Mesodermal cell (in vitro differentiated cells): ENCODE data around the gene CLPSL2.
"Not testable (repeated sequence)": the region's sequence is repeated elsewhere in the genome, so short reads cannot be mapped to it uniquely, and the experiment has no call there.

Source experiments
- H3K27ac ChIP-seq: 2 replicates; pipeline ENCODE4 v1.7.0; 2013; ENCODE audit warnings: mild to moderate bottlenecking, low read depth, low read length, moderate library complexity; ENCODE audit not compliant: severe bottlenecking
- H3K36me3 ChIP-seq: 2 replicates; pipeline ENCODE4 v1.7.1; 2013; ENCODE audit warnings: mild to moderate bottlenecking, low read length, moderate library complexity; ENCODE audit not compliant: control insufficient read depth, insufficient read depth
- H3K4me1 ChIP-seq: one replicate; pipeline ENCODE4 v1.7.1; 2013; ENCODE audit warnings: mild to moderate bottlenecking, low read length; ENCODE audit not compliant: insufficient read depth, control insufficient read depth, poor library complexity, severe bottlenecking
- H3K4me3 ChIP-seq: 2 replicates; pipeline ENCODE4 v1.7.0; 2013; ENCODE audit warnings: low read length, control low read depth, mild to moderate bottlenecking; ENCODE audit not compliant: insufficient read depth, poor library complexity, severe bottlenecking; ENCODE audit errors: extremely low read depth
- H3K9me3 ChIP-seq: 2 replicates; pipeline ENCODE4 v1.7.1; 2013; ENCODE audit warnings: mild to moderate bottlenecking, low read length, moderate library complexity; ENCODE audit not compliant: control insufficient read depth
- WGBS, 2 experiments: methylation state at CpG; one replicate each; pipeline ENCODE4 v1.1.5; 2013; ENCODE audit warnings: missing lambda C conversion rate in 2 of 2; ENCODE audit not compliant: insufficient coverage in 2 of 2; 5-methylcytosine and 5-hydroxymethylcytosine counted together

CLPSL2 gene

GRCh38 chr6:35734319-35734718 is 42.1 kb upstream of the CLPSL2 start:
- not testable (repeated sequence) for H3K4me3 ChIP-seq, H3K4me1 ChIP-seq, H3K27ac ChIP-seq, H3K36me3 ChIP-seq, H3K9me3 ChIP-seq
- 95% methylated on average over 9 to 11 of the region's 12 CpGs for WGBS, 2 experiments

DNA sequence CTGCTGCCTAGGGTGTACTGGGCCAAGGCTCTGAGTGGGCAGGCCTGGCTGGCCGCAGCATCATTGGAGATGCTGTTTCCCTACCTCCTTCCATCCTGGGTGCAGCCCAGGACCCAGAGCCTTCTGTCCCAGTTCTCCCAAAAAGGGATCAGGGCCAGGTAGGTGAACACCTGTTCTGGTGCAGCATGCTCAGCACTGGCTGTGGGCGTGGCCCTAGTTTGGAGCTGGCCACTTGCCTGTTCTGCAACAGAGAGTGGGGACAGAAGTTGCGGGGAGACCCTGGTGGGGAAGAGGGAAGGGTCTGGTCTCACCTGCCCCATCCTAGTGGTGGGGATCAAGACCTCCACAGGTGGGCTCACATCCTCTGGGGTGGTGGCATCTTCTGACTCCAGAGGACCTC is 40.9 kb upstream of the CLPSL2 start:
- no peak overlapping the region for H3K4me3 ChIP-seq
- WGBS, 2 experiments, result 93 to 95% methylated on average over 3 of the region's 3 CpGs
- H3K4me1 ChIP-seq, result peaks cover 11% of the 10 kb centered on the region
- no peaks in the 10 kb centered on the region for H3K36me3 ChIP-seq
- H3K9me3 ChIP-seq, result no peaks in the 10 kb centered on the region
- no peak overlapping the region for H3K27ac ChIP-seq

DNA sequence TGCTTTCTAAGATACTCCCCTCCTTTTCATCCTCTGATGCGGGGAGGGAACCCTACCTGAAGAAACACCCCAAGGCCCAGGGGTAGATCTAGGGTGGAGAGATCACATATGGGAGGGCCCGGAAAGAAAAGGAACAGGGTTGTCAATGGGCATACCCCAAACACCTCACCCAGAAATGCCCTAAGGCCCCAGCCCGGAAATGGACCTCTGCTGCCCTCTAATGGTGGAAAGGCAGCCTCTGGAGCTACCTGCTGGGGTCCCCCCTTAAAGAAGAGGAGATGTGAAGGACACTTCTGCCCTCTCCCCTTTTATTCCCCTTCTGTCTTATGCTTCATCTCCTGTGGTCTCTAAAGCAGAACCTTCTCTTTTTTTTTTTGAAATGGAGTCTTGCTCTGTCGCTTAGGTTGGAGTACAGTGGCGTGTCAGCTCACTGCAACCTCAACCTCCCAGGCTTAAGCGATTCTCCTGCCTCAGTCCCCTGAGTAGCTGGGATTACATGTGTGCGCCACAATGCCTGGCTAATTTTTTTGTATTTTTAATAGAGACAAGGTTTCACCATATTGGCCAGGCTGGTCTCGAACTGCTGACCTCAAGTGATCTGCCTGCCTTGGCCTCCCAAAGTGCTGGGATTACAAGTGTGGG is 40.0 kb upstream of the CLPSL2 start:
- Histone ChIP-seq H3K27ac (no peak overlapping the region), H3K36me3 (no peaks in the 10 kb centered on the region), H3K4me3 (no peak overlapping the region), H3K4me1 (peaks cover 12% of the 10 kb centered on the region), H3K9me3 (no peaks in the 10 kb centered on the region)
- WGBS, 2 experiments, result 64 to 98% methylated on average over 4 to 5 of the region's 8 CpGs

GRCh38 chr6:35736982-35737412 is 39.4 kb upstream of the CLPSL2 start, which contains the start of gene ARMC12:
ARMC12 (plus strand) TSS chr6:35737032; CDS start chr6:35737109, 77 bp downstream.
- WGBS, 2 experiments, result 94 to 97% methylated on average over 7 to 10 of the region's 10 CpGs
- no peak within 1 kb of the TSS for H3K4me3 ChIP-seq
- H3K9me3 ChIP-seq, result no peaks in the 10 kb centered on the region
- H3K4me1 ChIP-seq, result peaks cover 12% of the 10 kb centered on the region
- H3K27ac ChIP-seq, result no peak within 1 kb of the TSS
- no peaks in the 10 kb centered on the region for H3K36me3 ChIP-seq

GRCh38 chr6:35737413-35738211 is 38.8 kb upstream of the CLPSL2 start:
- WGBS, 2 experiments, result 87 to 93% methylated on average over 10 to 12 of the region's 16 CpGs
- H3K27ac ChIP-seq, result no peak overlapping the region
- peaks cover 12% of the 10 kb centered on the region for H3K4me1 ChIP-seq
- no peak overlapping the region for H3K4me3 ChIP-seq
- H3K9me3 ChIP-seq, result no peaks in the 10 kb centered on the region
- no peaks in the 10 kb centered on the region for H3K36me3 ChIP-seq

- WGBS, 2 experiments, result 30 to 46% methylated on average over 2 to 3 of the region's 5 CpGs
- H3K27ac ChIP-seq, result peak overlapping the region; percentile 75
- no peaks in the 10 kb centered on the region for H3K9me3 ChIP-seq
- no peaks in the 10 kb centered on the region for H3K36me3 ChIP-seq
- H3K4me1 ChIP-seq, result peaks cover 12% of the 10 kb centered on the region
- no peak overlapping the region for H3K4me3 ChIP-seq
These were observed 36.5 kb upstream of the CLPSL2 start for GRCh38 chr6:35739645-35740524.

DNA sequence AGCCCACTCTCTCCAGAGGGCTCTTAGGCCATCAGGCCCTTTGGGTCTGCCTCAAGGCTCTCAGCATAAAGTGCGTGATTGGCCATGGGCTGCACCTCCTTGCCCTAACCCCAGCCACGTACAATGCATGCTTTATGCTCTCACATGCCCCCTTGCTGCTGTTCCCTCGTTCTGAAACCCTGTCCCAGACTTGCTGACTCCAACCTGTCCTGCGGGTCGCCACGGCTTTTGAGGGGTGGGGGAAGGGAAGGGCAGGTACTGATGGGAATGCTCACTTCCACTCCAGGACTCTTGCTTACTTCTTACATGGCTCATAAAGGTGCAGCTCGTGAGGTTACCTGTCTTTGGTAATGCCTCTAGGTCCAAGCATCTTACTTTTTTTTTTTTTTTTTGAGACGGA is 33.6 kb upstream of the CLPSL2 start:
- H3K36me3 ChIP-seq, result no peaks in the 10 kb centered on the region
- H3K9me3 ChIP-seq, result peaks cover 3% of the 10 kb centered on the region
- no peak overlapping the region for H3K27ac ChIP-seq
- peaks cover 12% of the 10 kb centered on the region for H3K4me1 ChIP-seq
- H3K4me3 ChIP-seq, result no peak overlapping the region
- WGBS, 2 experiments, result 74 to 80% methylated on average over 1 to 7 of the region's 8 CpGs

GRCh38 chr6:35745509-35745908 is 30.9 kb upstream of the CLPSL2 start:
- Histone ChIP-seq H3K27ac (no peak overlapping the region), H3K9me3 (peaks cover 8% of the 10 kb centered on the region), H3K4me3 (no peak overlapping the region), H3K4me1 (peaks cover 1% of the 10 kb centered on the region), H3K36me3 (no peaks in the 10 kb centered on the region)
- WGBS, 2 experiments, result 97 to 98% methylated on average over 6 to 7 of the region's 7 CpGs

DNA sequence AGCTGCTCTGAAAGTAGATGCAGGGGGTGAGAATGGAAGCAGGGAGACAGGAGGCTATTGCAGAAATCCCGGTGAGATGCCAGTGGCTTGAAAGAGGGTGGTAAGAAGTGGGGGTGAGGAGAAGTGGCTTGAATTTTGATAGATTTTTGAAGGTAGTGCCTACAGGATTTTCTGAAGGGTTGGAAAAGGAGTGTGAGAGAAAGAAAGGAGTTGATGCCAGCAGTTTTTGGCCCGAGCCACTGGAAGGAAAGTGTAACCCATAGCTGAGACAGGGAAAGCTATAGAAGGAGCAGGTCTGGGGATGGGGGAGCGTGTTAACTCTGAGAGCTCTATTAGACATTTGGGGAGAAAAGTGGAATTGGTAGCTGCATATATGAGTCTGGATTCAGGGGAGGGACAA is 29.9 kb upstream of the CLPSL2 start:
- Histone ChIP-seq H3K9me3 (peaks cover 8% of the 10 kb centered on the region), H3K4me1 (no peaks in the 10 kb centered on the region), H3K4me3 (no peak overlapping the region), H3K27ac (no peak overlapping the region), H3K36me3 (no peaks in the 10 kb centered on the region)
- 93 to 94% methylated on average over 3 of the region's 3 CpGs for WGBS, 2 experiments

DNA sequence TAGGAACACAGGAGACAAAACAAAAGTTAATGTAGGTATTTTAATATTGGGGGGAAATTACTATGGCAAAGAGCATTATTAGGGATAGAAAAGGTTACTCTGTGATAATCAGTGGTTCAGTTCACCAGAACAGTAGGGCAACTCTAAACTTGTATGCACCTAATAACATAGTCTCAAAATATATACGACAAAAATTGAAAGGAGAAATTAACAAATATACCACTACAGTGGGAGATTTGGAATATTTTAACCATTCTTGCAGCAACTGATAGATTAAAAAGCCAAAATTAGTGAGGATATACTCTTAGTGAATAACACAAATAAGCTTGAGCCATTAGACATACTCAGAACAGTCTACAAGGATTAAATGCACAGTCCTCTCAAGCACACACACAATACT is 28.5 kb upstream of the CLPSL2 start:
- Histone ChIP-seq H3K27ac (no peak overlapping the region), H3K9me3 (peaks cover 8% of the 10 kb centered on the region), H3K4me3 (no peak overlapping the region), H3K36me3 (no peaks in the 10 kb centered on the region), H3K4me1 (no peaks in the 10 kb centered on the region)
- WGBS, 2 experiments, result no CpG with 5 or more reads among the region's 1 CpG
